ENCODE measurements around the gene CERS2.

Gene CERS2, protein sequence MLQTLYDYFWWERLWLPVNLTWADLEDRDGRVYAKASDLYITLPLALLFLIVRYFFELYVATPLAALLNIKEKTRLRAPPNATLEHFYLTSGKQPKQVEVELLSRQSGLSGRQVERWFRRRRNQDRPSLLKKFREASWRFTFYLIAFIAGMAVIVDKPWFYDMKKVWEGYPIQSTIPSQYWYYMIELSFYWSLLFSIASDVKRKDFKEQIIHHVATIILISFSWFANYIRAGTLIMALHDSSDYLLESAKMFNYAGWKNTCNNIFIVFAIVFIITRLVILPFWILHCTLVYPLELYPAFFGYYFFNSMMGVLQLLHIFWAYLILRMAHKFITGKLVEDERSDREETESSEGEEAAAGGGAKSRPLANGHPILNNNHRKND

DNA sequence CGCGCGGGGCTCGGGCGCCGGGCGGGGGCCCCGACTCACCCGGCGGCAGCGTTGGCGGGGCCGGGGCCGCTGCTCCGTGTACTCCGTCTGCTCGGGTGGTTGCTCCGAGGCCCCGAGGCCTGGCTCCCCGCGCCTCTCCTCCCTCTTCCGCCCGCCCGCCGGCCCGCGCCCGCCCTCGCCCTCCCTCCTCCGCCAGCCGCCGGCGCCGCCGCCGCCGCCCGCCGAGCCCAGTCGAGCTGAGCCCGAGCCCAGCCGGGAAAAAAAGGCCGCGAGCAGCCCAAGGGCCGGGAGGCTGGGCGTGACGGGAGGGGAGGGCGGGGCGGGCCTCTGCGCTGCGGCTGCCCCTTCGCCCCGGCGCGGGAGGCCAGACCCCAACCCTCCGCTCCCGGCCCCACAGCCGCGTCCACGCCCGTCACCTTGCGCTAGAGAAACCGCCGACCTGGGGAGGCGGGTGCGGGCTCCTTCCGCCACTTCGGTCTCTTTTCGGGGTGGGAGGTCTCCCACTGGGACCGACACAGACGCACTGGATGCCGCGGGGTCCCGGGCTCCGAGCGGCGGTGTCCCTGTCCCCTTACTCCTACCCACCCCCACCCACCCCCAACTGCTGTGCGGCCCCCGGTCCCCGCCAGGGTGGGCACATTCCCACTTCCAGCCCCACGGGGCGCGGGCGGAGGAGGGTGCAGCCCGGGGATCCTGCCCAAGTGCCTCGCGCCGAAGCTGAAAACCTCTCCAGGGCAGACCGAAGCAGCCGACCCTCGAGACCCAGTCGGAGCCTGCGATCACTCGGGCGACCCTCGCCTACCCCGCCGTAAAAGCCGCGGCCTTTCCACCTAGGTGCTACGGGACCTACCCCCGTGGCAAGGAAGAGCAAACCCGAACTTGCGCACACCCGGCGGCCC is at the start of gene CERS2:
CERS2 (minus strand) TSS at position 256 of the 899 bp plus-strand sequence. CDS start 5,745 bp downstream, outside the sequence.
- DNase-seq (ENCODE audit: low spot score): peak; percentile 86
- H3K27ac ChIP-seq: peak within 1 kb of the TSS; percentile 96 to 98
- TF ChIP-seq, protein P1, sequence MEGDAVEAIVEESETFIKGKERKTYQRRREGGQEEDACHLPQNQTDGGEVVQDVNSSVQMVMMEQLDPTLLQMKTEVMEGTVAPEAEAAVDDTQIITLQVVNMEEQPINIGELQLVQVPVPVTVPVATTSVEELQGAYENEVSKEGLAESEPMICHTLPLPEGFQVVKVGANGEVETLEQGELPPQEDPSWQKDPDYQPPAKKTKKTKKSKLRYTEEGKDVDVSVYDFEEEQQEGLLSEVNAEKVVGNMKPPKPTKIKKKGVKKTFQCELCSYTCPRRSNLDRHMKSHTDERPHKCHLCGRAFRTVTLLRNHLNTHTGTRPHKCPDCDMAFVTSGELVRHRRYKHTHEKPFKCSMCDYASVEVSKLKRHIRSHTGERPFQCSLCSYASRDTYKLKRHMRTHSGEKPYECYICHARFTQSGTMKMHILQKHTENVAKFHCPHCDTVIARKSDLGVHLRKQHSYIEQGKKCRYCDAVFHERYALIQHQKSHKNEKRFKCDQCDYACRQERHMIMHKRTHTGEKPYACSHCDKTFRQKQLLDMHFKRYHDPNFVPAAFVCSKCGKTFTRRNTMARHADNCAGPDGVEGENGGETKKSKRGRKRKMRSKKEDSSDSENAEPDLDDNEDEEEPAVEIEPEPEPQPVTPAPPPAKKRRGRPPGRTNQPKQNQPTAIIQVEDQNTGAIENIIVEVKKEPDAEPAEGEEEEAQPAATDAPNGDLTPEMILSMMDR (IDR thresholded peaks at IDR 0.05): no peak
- H3K4me3 ChIP-seq: peak within 1 kb of the TSS; percentile 93

- peak overlapping the region; percentile 33 to 83 for H3K27ac ChIP-seq
- H3K4me3 ChIP-seq: no peak overlapping the region
- no peak for DNase-seq (ENCODE audit: low spot score)
- TF ChIP-seq, protein P1 (IDR thresholded peaks at IDR 0.05): no peak
Observed at GRCh38 chr1:151013518-151013917, 38.9 kb upstream of the CERS2 start.

- peak overlapping the region; percentile 33 to 83 for H3K27ac ChIP-seq
- H3K4me3 ChIP-seq: no peak overlapping the region
- TF ChIP-seq, protein P1 (IDR thresholded peaks at IDR 0.05): no peak
- no peak for DNase-seq (ENCODE audit: low spot score)
Observed at GRCh38 chr1:151012684-151013471, 38.2 kb upstream of the CERS2 start.

GRCh38 chr1:151011154-151011850 is 36.7 kb upstream of the CERS2 start:
- Histone ChIP-seq H3K27ac (peak overlapping the region in 1 of 2 donors; percentile 33), H3K4me3 (no peak overlapping the region)
- no peak for DNase-seq (ENCODE audit: low spot score)
- TF ChIP-seq, protein P1 (IDR thresholded peaks at IDR 0.05): no peak

- Histone ChIP-seq H3K4me3 (no peak overlapping the region), H3K27ac (no peak overlapping the region)
- DNase-seq (ENCODE audit: low spot score): no peak
- TF ChIP-seq, protein P1 (IDR thresholded peaks at IDR 0.05): no peak
Observed at GRCh38 chr1:151010346-151010726, 35.7 kb upstream of the CERS2 start.

DNA sequence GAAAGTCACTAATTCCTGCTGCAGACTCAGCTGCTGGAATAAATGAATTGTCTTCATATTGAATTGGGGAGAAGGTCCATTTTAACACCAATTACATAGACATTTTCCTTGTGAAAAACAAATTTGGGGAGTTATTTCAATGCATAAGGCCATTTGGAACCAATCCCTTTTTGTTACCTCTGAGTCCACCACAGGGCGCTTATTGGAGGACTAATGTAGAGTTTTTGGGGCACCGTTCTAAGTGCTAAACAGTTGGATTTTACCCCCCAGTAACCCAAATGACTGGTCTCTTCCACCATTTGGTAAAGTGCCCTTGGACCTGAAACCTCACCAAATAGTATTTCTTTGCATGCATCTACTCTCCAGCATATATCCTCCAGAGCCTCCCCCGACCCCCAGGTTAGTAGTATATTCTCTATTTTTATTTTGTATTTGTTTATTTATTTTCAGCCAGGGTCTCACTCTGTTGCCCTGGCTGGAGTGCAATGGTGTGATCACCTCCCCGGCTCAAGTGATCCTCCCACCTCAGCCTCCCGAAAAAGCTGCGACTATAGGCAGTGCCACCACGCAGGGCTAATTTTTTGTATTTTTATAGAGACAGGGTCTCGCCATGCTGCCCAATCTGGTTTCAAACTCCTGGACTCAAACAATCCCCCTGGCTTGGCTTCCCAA is 35.2 kb upstream of the CERS2 start:
- DNase-seq (ENCODE audit: low spot score): no peak
- TF ChIP-seq, protein P1 (IDR thresholded peaks at IDR 0.05): no peak
- Histone ChIP-seq H3K27ac (peak overlapping the region in 1 of 2 donors; percentile 94), H3K4me3 (peak overlapping the region; percentile 91)

Data from coronary artery (tissue), 2 donors.